Sigmoid colon (tissue), 4 donors: ENCODE measurements around the gene PTPRT.

Experiments
- CTCF ChIP-seq, 4 experiments: fragments of 450-650 bp in 3 of 4; fragments of 200-600 bp in 1 of 4; IDR thresholded peaks; one replicate each; pipeline ENCODE4 v1.5.1; 2016 to 2019; ENCODE audit warnings: antibody characterized with exemption in 4 of 4, mild to moderate bottlenecking in 3 of 4, moderate library complexity in 2 of 4
- POLR2A ChIP-seq, 2 donors: fragments of 450-650 bp; IDR thresholded peaks; one replicate each; pipeline ENCODE4 v1.6.1; 2016; ENCODE audit warnings: antibody characterized with exemption in 2 of 2, mild to moderate bottlenecking in 2 of 2, moderate library complexity in 2 of 2
- POLR2AphosphoS5 ChIP-seq, 4 donors: sonication (generic); formaldehyde crosslinking; IDR thresholded peaks; one replicate each; pipeline ENCODE4 v1.6.1; 2017; ENCODE audit warnings: antibody characterized with exemption in 4 of 4

- TF ChIP-seq POLR2AphosphoS5 (IDR thresholded peaks at IDR 0.05) (no peak), CTCF (IDR thresholded peaks at IDR 0.05) (no peak), POLR2A (IDR thresholded peaks at IDR 0.05) (no peak)
Observed at GRCh38 chr20:42923348-42923918, 266.3 kb downstream of the PTPRT start.
